HG02973 (cell line): ENCODE results near the gene RASA3.

Experiments used
- ATAC-seq: cut with Tn5 transposase; IDR thresholded peaks from one replicate; pipeline ENCODE4 v1.9.1; 2021; ENCODE audit warnings: moderate library complexity; ENCODE audit not compliant: unreplicated experiment

The RASA3 gene

DNA sequence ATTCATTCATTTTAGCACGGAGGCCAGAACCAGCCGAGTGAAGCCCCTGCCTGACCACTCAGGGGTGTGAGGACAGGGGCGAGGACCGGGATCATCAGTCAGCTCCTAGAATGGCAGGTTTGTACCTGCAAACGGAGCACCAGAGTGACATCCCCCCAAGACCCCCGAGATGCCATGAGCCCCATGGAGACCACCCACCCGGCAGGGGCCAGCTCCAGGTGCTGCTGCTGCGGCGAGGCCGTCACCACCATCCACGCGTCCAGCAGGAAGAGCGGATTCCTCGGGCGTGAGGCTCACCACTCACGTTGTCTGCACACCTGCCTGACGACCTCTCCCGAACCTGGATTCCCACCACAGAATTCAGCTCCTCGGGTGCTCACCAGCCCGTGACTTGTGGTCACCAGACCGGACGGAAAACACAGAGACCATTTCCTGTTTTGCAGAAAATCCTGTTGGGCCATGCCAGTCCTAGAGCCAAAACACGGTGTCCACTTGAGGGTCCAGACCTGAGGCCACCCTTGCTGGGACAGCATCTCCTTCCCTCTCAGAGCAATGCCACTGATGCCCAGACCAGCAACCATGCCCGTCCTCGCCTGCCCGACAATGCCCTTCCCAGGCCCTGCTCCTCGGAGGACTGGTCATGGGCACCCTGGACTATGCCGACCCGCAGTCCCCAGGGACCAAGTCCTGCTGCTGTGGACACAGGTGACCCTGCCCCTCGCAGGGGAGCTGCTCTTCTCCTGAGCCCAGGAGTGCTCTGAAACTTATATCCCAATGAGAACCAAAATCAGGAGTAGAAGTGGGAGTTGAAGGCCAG, 74.2 kb downstream of the RASA3 start:
- ATAC-seq, result no peak

DNA sequence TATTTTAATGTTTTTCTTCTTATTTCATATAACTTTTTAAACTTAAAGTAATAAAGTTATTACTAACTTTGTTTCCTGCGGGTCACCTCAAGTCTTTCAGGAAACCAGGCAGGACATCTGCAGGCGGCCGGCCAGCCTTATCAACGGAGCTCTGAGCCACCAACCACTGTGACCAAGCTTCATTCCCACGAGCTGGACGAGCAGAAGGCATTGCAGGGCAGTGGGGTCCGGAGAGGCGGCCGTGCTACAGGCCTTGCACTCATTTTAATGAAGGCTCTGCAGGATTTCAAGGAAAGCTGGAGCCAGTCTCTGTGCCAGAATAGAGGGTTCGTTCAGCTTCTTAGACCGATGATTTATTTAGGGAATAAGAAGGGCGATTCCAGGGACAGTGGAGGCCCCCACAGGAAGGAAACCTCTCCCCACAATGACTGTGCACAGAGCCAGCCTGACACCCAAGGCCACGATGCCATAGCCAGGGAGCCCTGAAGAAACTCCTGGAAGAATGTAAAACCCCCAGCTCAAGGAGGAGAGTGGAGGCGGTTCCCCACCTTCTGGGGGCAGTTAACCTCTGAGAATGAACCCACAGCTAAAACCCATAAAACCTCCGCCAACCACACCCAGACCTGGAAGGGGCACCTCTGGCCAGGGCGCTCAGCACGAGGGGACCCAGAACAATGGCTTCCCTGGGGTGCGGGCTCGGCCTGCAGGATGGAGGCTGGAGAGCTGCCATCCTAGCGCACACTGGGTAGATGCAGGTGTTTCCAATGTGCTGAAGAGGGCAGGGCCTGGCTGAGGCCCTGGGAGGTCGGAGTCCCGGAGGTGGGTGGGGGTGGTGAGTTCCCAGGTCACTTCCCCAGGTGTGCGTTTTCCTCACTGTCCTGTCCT, 75.0 kb downstream of the RASA3 start:
- no peak for ATAC-seq

DNA sequence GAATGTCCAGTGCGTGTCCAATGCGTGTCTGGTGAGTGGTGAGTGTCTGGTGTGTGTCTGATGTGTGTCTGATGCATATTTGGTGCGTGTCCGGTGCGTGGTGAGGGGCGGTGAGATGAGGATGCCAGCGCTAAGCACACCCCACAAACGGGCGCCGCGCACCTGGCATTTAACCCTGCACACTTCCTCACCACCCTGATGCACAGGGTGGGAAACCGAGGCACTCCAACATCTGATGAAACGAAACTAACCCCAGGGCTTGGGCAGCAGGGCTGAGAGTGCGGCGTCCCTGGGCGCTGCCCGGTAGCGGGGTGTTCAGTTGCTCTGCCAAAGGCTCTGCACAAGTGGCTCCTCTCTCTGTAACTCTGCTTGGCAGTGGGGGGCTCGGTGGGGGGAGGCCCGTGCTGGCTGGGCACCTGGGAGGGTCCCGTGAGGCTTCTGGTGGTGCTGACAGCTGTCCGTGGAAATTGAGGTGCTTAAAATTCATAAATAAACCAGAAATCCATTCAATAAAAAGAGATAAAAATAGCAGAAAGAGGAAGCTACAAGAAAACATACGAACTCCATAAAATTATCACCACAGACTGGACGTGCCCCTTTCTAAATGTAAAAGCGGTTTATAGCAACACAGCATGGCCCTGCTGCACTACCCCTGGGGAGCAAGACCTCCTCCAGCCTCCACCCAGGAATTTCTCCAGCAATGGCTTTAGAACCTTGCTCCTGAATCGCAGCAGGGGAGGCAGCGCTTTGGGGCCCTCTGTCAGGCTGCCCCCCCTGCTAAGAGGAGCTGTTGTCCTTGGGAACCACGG, 76.0 kb downstream of the RASA3 start:
- ATAC-seq, result no peak

DNA sequence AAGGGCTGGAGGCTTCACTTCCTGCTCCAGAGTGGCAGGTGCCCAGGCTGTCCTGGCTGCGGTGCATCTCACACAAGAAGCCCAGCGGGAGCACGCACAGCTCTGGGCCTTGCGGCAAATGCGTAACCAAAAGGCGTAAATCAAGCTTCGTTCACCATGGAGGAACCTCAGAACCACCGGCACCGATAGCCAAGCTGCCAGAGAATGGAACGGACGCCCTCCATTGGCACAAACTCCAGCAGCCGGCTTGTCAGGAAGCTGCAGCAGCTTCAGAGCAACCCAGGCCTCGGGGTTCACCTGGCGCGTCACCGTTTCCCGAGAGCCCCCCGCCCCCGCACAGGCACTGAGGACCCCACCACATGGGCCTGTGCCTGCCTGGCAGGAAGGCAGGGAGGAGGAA, 76.7 kb downstream of the RASA3 start:
- ATAC-seq, result no peak

DNA sequence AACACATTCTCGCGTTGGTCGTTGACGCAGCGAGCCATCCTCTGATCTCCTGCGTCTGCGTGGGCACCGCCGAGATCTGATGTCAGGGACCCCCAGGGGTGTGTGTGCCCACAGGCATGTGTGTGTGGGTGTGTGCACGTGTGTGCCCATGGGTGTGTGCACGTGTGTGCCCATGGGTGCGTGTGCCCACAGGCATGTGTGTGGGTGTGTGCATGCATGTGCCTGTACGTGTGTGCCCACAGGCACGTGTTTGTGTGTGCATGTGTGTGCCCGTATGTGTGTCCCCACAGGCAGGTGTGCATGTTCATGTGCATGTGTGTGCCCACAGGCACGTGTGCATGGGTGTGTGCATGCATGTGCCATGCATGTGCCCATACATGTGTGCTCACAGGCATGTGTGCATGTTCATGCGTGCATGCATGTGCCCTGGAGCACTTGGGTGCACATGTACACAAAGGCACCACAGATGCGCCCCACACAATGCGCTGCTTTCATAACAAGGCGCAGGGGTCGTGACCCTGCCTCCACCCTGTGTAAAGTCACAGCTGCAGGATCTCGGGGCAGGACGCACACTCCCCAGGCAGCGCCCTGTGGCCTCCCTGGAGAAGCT, 77.5 kb downstream of the RASA3 start:
- no peak for ATAC-seq

DNA sequence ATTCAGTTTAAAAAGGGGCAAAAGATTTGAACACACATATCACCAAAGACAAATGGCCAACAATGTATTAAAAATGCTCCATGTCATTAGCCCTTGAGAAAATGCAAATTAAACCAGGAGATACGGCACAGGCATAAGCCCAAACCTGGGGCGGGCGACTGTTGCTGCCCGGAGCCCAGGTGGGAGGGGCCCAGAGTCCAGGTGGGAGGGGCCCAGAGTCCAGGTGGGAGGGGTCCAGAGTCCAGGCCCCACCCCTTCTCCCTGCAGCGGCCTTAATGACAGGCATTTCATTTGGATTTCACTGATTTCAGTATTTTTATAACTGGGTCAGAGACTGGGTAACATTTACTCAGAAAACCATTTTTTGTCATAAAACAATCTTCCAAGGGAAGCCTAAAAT, 78.2 kb downstream of the RASA3 start:
- no peak for ATAC-seq

DNA sequence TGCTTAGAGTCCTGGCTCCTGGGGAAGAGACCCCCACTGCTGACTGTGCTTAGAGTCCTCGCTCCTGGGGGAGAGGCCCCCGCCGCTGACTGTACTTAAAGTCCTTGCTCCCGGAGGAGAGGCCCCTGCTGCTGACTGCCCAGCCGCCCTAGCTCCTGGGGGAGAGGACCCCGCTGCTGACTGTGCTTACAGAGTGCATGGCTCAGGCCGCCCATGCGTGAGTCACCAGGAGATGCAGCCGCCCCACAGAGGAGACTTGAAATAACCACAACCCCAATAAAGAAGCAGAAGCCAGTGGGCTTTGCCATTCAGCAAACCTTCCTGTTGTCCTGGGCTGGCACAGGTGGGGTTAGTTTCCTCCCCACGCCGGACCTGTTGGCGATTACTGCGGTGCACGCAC, 79.4 kb downstream of the RASA3 start:
- ATAC-seq, result no peak

DNA sequence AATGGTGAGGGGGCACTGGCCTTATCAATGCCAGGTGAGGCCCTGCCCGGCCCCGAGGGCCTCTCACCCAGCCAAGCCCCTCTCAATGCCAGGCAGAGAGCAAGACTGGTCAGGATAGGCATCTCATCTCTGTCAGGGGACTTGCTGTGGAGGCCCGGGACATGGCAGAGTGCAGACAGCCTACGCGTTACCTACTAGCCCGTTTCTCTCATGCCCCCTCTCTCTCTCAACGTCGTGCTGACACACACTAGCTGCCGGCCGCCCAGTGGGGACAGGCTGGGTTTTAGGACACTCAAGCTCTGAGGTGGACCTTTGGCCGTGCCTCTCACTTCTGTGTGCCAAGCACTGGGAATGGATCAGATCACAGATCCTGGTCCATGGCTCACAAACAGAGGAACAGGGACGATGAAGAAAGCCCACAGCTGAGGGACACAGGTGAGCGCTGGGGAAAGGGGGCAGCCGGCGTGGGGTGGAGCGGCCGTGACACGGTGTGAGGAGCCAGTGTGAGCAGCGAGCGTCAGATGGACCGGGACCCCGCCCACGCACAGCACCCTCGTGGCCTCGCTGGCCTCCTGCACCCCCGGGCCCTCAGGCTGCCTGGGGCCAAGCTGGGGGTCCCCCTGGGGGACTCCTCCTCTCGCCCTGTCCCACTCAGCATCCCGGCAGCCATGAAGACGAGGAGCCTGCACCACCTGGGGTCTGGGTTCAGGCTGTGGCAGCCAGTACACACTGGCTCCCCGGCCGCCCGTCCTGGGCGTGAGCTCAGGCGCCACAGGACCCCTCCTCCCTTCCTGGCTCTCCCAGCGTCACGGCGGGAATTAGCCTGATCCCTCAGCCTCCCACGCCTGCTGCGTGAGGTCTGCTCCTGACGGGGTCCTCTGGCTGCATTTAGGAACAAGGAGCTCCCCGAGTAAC, 81.6 kb downstream of the RASA3 start:
- no peak for ATAC-seq

DNA sequence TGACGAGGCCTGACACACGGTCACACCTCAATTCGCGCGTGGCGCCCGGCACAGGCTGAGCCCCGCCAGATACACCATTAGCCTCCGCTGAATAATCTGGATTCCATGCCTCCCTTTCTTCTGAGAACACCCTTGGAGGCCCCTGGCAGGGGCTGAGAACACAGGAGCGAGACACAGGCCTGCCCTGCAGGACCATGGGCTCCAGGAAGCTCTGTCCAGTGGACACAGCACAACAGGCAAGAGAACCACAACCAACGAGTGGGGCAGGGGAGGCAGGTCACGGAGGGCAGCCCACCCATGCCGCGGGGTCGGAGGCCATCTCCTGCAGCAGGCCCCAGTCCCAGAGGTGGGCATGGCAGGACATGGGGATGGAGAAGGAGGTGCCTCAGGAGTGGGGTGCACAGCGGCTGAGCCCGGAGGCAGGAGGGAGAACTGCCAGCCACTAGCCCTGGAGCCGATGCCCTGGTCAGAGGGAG, 82.8 kb downstream of the RASA3 start:
- no peak for ATAC-seq

DNA sequence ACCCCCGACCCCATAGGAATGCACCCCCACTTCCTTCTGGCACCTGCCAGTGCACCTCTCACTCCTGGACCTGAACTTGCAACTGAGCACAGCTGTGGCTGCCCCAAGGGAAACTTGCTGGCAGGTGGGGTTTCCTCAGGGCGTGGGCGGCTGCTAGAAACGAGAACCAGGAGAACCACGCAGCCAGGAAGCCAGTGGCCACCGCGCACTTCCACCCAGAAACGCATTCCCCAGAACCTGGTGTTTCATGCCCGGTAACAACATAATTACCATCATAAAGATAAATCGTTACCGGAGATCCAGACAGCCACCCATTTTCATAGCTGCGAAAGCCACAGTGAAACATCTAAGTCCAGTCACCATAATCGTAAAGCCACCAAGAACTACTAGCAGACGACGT, 83.4 kb downstream of the RASA3 start:
- ATAC-seq, result no peak

DNA sequence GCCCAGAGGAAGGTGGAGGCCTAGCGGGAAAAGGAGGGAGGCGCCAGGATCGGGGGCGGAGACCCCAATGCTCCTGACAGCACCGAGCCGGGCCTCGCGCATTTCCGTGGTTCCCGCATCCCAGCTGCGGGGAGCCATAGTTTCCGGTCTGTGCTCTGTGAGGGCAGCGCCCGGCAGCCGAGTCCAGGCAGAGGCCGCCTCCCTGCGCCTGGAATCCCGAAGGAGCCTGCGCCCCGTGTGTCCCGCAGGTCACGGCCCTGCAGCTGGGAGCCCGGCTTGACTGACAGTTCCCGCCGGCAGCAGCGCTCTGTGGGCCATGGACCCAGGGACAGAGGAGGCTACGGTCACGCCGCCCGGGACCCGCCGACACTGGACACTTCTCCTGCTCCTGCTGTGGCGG, 84.0 kb downstream of the RASA3 start:
- ATAC-seq, result no peak

DNA sequence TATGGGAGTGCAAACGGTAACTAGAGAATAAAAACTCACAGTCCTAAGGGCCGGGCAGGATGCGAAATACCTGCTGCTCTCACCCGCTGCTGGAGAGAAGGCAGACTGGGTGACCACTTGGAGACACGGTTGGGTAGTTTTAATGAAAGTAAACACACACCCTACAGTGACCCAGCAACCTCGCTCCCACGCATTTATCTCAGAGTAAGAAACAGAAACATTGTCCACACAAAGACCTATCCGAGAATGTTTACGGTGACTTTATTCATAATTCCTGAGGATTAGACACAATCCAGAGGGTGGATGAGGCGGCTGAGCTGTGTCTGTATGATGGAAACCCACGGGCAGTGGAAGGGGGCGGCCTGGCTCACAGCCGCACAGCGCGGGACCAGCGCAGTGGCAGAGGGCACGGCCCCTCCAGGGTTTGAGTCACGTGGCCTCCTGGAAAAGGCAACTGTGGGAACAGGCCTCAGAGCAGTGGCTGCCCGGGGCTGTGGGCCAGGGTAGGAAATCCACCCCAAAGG, 85.0 kb downstream of the RASA3 start:
- ATAC-seq, result peak; percentile 80

DNA sequence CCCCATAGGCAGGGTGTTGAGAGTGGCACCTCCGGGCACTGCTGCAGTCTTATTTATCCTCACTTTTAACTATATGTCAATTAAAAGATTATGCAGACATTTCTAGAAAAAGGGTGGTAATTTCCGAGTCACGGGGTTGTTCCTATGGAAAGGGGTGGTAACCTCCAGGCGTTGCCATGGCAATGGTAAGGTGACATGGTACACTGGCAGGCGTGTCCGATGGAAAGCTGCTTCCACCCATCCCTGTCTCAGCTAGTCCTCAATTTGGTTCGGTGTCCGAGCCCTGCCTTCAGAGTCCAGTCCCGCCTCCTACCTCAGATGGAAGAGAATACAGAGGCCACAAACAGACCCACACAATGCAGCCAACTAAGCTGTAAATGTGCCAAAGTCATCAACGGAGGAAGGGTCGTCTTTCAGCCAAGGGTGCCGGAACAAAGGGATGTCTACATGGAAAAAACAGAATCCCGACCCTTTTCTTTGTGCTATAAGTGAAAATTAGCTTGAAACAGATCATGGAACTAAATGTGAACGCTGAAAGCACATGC, 85.9 kb downstream of the RASA3 start:
- ATAC-seq, result no peak

DNA sequence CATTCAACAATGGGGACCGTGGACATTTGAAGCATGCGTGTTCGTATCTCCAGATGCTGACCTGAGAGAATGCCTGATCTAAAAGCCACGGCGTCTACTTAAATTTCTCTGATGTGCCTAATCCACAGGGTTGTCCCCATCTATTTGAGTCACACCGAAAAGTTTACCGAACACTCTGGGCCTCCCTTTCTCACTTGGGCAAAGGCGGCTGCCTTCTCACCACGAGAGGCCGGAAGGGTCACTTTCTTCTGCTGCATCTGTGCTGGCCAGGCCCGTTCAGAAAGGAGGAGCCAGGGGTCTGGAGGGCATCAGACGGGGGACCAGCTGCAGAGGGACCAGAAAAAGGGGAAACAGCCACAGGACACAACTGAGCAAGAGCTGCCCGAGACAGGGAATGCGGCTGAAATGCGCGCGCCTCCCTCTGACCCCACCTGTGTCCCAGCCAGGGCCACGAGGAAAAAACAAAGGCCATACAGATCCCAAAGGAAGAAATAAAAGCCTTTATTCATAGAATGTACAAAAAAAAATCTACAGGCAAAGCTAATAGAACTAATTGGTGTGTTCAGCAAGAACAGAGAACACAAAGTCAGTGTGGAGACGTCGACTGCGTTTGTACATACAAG, 87.2 kb downstream of the RASA3 start:
- ATAC-seq, result no peak

DNA sequence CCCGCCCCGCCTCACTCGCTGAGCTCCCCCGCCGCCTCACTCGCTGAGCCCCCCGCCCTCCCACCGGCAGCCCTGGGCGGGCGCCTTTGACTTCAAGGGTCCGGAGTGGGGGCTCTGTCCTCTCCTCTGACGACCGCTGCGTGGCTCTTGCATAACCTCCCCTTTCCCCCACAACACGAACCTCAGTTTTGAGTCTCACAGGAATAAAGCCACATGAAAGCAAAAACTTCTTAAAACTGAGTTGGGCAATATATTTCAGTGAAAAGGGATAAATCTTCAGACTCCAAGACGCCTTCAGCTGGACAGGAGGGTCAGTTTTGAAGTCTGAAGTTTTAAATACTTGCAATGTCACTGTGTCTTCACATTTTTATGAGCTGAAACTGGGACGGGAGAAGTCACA, 87.9 kb downstream of the RASA3 start:
- no peak for ATAC-seq

DNA sequence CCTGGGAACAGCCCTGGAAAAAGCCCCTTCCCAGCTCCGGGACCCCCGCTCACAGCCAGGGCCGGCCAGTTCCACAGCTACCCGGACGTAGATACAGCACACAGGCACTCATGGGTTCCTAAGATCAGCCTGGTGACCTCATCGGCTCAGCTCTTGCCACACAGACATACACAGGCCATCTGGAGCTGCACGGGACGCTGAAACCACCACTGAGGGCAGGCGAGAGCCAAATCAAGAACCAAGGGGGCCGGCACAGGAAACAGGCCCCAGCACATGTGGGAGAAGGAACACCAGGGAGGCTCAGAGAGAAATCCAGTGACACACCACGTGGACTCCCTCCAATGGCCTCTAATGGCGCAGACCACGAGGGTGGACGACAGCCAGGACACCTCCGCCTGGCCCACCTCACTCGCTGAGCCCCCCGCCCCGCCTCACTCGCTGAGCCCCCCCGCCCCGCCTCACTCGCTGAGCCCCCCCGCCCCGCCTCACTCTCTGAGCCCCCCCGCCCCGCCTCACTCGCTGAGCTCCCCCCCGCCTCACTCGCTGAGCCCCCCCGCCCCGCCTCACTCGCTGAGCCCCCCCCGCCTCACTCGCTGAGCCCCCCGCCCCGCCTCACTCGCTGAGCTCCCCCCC, 88.9 kb downstream of the RASA3 start:
- no peak for ATAC-seq

DNA sequence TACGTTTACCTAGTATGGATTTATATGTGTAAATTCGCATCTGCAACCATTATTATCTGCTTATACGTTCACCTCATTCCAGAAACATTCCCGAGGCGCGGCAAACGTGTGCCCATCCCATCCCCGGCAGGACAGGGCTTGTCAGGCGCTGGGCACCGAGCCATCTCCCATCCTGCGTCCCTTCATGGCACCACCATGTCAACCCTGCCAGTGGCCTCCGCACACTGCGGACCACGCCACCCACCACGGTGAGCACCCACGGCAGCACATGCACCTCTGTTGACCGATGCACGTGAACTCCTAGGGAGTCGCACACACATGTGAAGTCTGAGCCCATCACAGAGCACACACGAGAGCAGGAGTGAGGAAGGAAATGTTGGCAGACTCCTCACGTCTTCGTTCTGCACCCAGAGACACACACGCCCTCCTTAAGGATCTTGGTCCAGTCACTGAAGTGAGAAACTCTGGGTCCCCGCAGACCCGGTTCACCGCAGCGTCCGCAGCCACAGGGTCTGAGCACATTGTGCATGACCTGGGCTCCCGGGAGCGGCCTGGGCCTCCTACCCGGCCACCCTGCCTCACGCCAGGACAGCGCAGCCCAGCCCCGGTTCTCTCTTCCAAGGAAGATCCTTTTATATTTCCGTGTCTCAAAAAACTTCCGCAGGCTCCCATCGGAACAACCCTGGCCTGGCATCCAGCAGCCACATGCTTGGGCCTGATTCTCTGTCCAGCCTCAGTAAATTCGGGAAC, 90.2 kb downstream of the RASA3 start:
- no peak for ATAC-seq

DNA sequence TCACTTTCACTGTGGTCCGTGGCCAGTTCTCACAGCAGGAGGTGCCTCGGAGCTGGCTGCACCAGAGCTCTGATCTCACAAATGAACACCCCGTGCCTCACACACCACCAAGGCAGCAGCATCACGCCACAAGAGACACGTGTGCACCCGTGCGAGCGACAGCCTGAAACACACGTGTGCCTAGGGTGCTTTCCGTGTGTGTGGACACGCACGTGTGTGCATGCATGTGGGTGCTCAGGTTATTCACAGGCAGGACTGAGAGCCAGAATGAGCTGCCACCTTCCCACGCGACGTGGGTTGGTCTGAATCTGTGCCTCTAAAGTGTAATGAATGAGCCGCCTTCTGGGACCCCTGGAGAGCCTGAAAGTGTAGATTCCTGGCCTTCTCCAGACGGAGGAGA, 90.9 kb downstream of the RASA3 start:
- ATAC-seq, result no peak
